ENCODE measurements around the gene UCHL1.

DNA sequence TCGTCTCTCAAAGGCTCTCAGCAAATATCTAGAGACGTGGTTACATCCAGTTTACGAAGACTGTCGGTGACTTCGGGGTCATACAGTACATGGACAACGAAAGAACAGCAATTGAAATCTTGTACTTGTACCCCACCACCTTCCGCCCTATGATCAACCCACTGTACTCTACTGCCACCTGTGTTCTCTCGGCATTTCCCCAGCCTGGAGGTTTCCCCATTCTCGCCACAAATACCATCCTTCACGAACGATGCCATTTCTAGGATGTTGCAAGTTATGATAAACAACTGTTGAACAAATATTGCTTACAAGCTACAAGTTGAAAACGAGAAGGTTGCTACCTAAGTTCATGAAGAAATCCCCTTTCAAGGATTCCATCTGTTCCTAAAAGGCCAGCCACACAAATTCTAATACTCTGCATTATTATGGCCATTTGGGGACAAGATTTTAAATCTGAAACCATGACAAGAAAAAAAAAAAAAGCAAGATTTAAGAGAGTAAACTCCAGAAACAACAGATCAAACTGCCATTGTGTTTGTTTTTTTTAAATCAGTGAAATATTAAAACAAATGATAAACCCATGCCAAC, 44.0 kb upstream of the UCHL1 start:
- TF ChIP-seq, protein P1, sequence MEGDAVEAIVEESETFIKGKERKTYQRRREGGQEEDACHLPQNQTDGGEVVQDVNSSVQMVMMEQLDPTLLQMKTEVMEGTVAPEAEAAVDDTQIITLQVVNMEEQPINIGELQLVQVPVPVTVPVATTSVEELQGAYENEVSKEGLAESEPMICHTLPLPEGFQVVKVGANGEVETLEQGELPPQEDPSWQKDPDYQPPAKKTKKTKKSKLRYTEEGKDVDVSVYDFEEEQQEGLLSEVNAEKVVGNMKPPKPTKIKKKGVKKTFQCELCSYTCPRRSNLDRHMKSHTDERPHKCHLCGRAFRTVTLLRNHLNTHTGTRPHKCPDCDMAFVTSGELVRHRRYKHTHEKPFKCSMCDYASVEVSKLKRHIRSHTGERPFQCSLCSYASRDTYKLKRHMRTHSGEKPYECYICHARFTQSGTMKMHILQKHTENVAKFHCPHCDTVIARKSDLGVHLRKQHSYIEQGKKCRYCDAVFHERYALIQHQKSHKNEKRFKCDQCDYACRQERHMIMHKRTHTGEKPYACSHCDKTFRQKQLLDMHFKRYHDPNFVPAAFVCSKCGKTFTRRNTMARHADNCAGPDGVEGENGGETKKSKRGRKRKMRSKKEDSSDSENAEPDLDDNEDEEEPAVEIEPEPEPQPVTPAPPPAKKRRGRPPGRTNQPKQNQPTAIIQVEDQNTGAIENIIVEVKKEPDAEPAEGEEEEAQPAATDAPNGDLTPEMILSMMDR (IDR thresholded peaks at IDR 0.05; ENCODE audit: low read length): peak; percentile 47
- TF ChIP-seq EZH2 (IDR thresholded peaks at IDR 0.05; ENCODE audit: borderline replicate concordance, low read length): no peak
